22Rv1 (cell line): ENCODE measurements around the gene DPEP2.

ENCODE experiments used
- ZFX ChIP-seq: fragments of 450-650 bp; IDR thresholded peaks from 2 replicates; pipeline ENCODE4 v1.6.1; 2017; ENCODE audit warnings: antibody characterized with exemption, borderline replicate concordance
- TF ChIP-seq, protein P1 (sequence below): fragments of 450-650 bp; IDR thresholded peaks from 2 replicates; pipeline ENCODE4 v1.5.1; 2017; ENCODE audit warnings: mild to moderate bottlenecking

DNA sequence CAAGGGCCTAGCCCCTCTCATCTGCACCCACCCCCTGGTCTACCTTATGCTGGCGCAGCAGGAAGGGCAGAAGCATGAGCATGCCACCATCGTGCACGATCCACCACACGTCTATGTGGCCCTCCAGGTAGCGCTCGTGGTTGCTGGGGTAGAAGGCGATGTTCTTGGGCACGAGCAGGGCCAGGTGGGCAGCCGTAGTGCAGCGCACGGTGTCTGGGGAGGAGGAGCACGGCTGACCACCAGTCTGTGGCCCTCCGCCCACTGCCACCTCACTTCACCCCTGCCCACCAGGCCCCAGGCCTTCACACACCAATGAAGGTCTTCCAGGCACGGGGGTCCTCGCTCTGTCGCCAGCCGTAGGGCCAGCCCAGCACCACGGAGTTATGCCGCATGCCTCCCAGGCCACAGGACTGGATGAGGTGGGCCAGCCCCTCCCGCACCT, 53.1 kb downstream of the DPEP2 start:
- TF ChIP-seq, protein P1, sequence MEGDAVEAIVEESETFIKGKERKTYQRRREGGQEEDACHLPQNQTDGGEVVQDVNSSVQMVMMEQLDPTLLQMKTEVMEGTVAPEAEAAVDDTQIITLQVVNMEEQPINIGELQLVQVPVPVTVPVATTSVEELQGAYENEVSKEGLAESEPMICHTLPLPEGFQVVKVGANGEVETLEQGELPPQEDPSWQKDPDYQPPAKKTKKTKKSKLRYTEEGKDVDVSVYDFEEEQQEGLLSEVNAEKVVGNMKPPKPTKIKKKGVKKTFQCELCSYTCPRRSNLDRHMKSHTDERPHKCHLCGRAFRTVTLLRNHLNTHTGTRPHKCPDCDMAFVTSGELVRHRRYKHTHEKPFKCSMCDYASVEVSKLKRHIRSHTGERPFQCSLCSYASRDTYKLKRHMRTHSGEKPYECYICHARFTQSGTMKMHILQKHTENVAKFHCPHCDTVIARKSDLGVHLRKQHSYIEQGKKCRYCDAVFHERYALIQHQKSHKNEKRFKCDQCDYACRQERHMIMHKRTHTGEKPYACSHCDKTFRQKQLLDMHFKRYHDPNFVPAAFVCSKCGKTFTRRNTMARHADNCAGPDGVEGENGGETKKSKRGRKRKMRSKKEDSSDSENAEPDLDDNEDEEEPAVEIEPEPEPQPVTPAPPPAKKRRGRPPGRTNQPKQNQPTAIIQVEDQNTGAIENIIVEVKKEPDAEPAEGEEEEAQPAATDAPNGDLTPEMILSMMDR: no peak
- TF ChIP-seq ZFX: no peak
